Karpas-422 (cell line): Measurements from ENCODE around the gene TRIM71. TPM values are rescaled to one million over a fixed set of nuclear protein-coding genes. Genes with fewer than 3 reads are reported as not detected.

ENCODE experiments used
- DNase-seq: peaks from one replicate; pipeline ENCODE4 v3.0.0-alpha.2; 2015
- H2AFZ ChIP-seq: fragments of 200-600 bp; sonication (generic); 2 replicates; pipeline ENCODE4 v1.6.1; 2014; ENCODE audit warnings: antibody characterized with exemption, low read length, mixed read lengths
- H3K27ac ChIP-seq: fragments of 200-600 bp; sonication (generic); 2 replicates; pipeline ENCODE4 v1.5.1; 2014; ENCODE audit warnings: mild to moderate bottlenecking, low read length, moderate library complexity
- H3K27me3 ChIP-seq: fragments of 200-600 bp; sonication (generic); 2 replicates; pipeline ENCODE4 v1.6.1; 2014; ENCODE audit warnings: low read length, mixed read lengths
- H3K36me3 ChIP-seq: fragments of 200-600 bp; sonication (generic); 2 replicates; pipeline ENCODE4 v1.6.1; 2014; ENCODE audit warnings: low read length, mixed read lengths; ENCODE audit not compliant: insufficient read depth
- H3K4me1 ChIP-seq: fragments of 200-600 bp; sonication (generic); 2 replicates; pipeline ENCODE4 v1.6.1; 2014; ENCODE audit warnings: mild to moderate bottlenecking, low read length, mixed read lengths
- H3K4me2 ChIP-seq: fragments of 200-600 bp; sonication (generic); 2 replicates; pipeline ENCODE4 v1.6.1; 2014; ENCODE audit warnings: low read length, low read depth, mild to moderate bottlenecking; ENCODE audit not compliant: poor library complexity, severe bottlenecking
- H3K4me3 ChIP-seq: fragments of 200-600 bp; sonication (generic); 2 replicates; pipeline ENCODE4 v1.5.1; 2014; ENCODE audit warnings: mild to moderate bottlenecking, antibody characterized with exemption, low read length, mixed read lengths
- H3K79me2 ChIP-seq: fragments of 200-600 bp; sonication (generic); 2 replicates; pipeline ENCODE4 v1.6.1; 2014; ENCODE audit warnings: mild to moderate bottlenecking, low read length, mixed read lengths
- H3K9ac ChIP-seq: fragments of 200-600 bp; sonication (generic); 2 replicates; pipeline ENCODE4 v1.6.0; 2014; ENCODE audit warnings: low read length
- H3K9me2 ChIP-seq: fragments of 200-600 bp; sonication (generic), shearing (Covaris generic); replicated peaks from 2 replicates; pipeline ENCODE4 v1.6.0; 2014; ENCODE audit warnings: mild to moderate bottlenecking, low read length, moderate library complexity; ENCODE audit not compliant: insufficient read depth
- H3K9me3 ChIP-seq: fragments of 300-700, 200-600 bp; sonication (generic); 2 replicates; pipeline ENCODE4 v1.6.1; 2014; ENCODE audit warnings: low read length, mixed read lengths
- H4K20me1 ChIP-seq: fragments of 200-600 bp; sonication (generic); 2 replicates; pipeline ENCODE4 v1.6.1; 2014; ENCODE audit warnings: mild to moderate bottlenecking, antibody characterized with exemption, low read length, low read depth; ENCODE audit not compliant: insufficient read depth
- total RNA-seq: library from RNA; depleted of rRNA; stranded (reverse); fragments of >200 nt; shearing (Covaris generic); gene quantifications from 2 replicates; pipeline ENCODE4 v1.2.3, GENCODE V29; 2014; ENCODE audit warnings: low replicate concordance

Gene TRIM71
- total RNA-seq, 1 experiment from 2014 or later: not detected

- Histone ChIP-seq H3K9ac (no peak overlapping the region), H2AFZ (no peak overlapping the region), H3K9me2 (no peaks in the 10 kb centered on the region), H4K20me1 (no peaks in the 10 kb centered on the region), H3K9me3 (no peaks in the 10 kb centered on the region), H3K4me3 (no peak overlapping the region), H3K4me2 (no peak overlapping the region), H3K27me3 (no peaks in the 10 kb centered on the region), H3K4me1 (no peaks in the 10 kb centered on the region), H3K36me3 (no peaks in the 10 kb centered on the region), H3K27ac (no peak overlapping the region), H3K79me2 (no peaks in the 10 kb centered on the region)
- no peak for DNase-seq
Observed at GRCh38 chr3:32836601-32837000, 18.8 kb downstream of the TRIM71 start.

GRCh38 chr3:32837366-32837765 lies 19.6 kb downstream of the TRIM71 start:
- no peaks in the 10 kb centered on the region for H4K20me1 ChIP-seq

DNA sequence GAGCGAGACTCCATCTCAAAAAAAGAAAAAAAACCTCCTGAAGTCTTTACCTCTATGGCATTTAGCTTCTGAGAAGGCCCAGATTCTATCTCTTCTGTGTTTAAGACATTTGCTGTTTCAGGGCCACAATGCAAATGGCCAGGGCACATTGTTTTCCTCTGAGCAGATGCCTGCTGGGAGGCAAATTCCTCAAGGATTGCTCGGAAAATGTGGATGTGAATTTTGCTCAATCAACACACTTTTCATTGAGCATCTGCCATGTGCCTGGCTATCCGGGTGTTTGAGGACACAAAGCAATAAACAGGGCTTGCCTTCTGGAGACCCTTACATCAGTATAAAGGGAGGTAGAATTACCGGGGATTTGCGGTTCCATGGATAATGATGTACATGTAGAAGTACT lies 20.0 kb downstream of the TRIM71 start:
- no peaks in the 10 kb centered on the region for H4K20me1 ChIP-seq
- H3K9ac ChIP-seq: no peak overlapping the region

More at GRCh38 chr3:32837366-32837765, 19.6 kb downstream of the TRIM71 start:
- H3K79me2 ChIP-seq: no peaks in the 10 kb centered on the region
- H2AFZ ChIP-seq: no peak overlapping the region
- H3K9me3 ChIP-seq: no peaks in the 10 kb centered on the region
- no peaks in the 10 kb centered on the region for H3K27me3 ChIP-seq
- H3K4me3 ChIP-seq: no peak overlapping the region
- H3K4me2 ChIP-seq: no peak overlapping the region
- no peaks in the 10 kb centered on the region for H3K36me3 ChIP-seq
- H3K4me1 ChIP-seq: peaks cover under 1% of the 10 kb centered on the region; the same call in 1 of the 2 replicates
- no peak for DNase-seq
- no peaks in the 10 kb centered on the region for H3K9me2 ChIP-seq
- no peak overlapping the region for H3K27ac ChIP-seq
- H3K9ac ChIP-seq: no peak overlapping the region

DNA sequence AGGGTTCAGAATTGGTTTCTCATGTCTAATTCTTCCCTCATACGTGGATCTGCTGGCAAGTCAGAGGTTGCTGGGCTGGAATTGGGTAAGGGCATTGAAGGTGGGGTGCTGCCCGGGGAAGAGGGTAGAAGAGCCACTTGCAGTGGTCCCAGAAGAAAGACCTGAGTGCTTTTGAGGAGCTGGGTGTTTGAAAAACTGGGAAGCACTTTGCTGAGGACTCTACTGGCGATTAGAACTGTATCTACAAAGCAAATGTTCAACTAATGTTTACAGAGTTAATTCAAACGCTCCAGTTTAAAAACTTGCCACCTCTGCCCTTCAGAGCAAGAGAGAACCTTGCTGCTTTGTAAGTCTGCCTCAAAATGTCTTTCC lies 21.9 kb downstream of the TRIM71 start:
- Histone ChIP-seq H3K27me3 (no peaks in the 10 kb centered on the region), H3K79me2 (no peaks in the 10 kb centered on the region), H2AFZ (no peak overlapping the region), H3K4me2 (no peak overlapping the region), H3K9me2 (no peaks in the 10 kb centered on the region), H3K4me3 (no peak overlapping the region), H3K9me3 (no peaks in the 10 kb centered on the region), H3K4me1 (peaks cover 10% of the 10 kb centered on the region), H3K36me3 (no peaks in the 10 kb centered on the region), H3K27ac (no peak overlapping the region), H4K20me1 (no peaks in the 10 kb centered on the region), H3K9ac (no peak overlapping the region)
- no peak for DNase-seq

More for the DNA sequence above, 20.0 kb downstream of the TRIM71 start:
- Histone ChIP-seq H3K4me1 (peaks cover 5% of the 10 kb centered on the region), H3K79me2 (no peaks in the 10 kb centered on the region), H3K9me3 (no peaks in the 10 kb centered on the region), H3K4me2 (no peak overlapping the region), H3K4me3 (no peak overlapping the region), H3K36me3 (no peaks in the 10 kb centered on the region), H3K9me2 (no peaks in the 10 kb centered on the region), H2AFZ (no peak overlapping the region), H3K27ac (no peak overlapping the region), H3K27me3 (no peaks in the 10 kb centered on the region)
- DNase-seq: no peak

- H3K27ac ChIP-seq: no peak overlapping the region
- H2AFZ ChIP-seq: no peak overlapping the region
- DNase-seq: no peak
- H3K4me3 ChIP-seq: no peak overlapping the region
- no peaks in the 10 kb centered on the region for H3K27me3 ChIP-seq
- no peaks in the 10 kb centered on the region for H3K36me3 ChIP-seq
- H3K9me3 ChIP-seq: no peaks in the 10 kb centered on the region
- H4K20me1 ChIP-seq: no peaks in the 10 kb centered on the region
- no peak overlapping the region for H3K4me2 ChIP-seq
- H3K9ac ChIP-seq: no peak overlapping the region
- peaks cover 10% of the 10 kb centered on the region for H3K4me1 ChIP-seq
- no peaks in the 10 kb centered on the region for H3K79me2 ChIP-seq
- H3K9me2 ChIP-seq: no peaks in the 10 kb centered on the region
Observed at GRCh38 chr3:32840086-32840841, 22.5 kb downstream of the TRIM71 start.

- no peaks in the 10 kb centered on the region for H3K36me3 ChIP-seq
- H3K27me3 ChIP-seq: no peaks in the 10 kb centered on the region
- H3K79me2 ChIP-seq: no peaks in the 10 kb centered on the region
- no peaks in the 10 kb centered on the region for H4K20me1 ChIP-seq
- H3K4me2 ChIP-seq: no peak overlapping the region
- no peak overlapping the region for H3K4me3 ChIP-seq
- no peak overlapping the region for H3K27ac ChIP-seq
- H3K9me2 ChIP-seq: no peaks in the 10 kb centered on the region
- DNase-seq: no peak
- no peaks in the 10 kb centered on the region for H3K9me3 ChIP-seq
- H3K9ac ChIP-seq: no peak overlapping the region
- peaks cover 10% of the 10 kb centered on the region for H3K4me1 ChIP-seq
- H2AFZ ChIP-seq: no peak overlapping the region
Observed at GRCh38 chr3:32841341-32841740, 23.5 kb downstream of the TRIM71 start.

DNA sequence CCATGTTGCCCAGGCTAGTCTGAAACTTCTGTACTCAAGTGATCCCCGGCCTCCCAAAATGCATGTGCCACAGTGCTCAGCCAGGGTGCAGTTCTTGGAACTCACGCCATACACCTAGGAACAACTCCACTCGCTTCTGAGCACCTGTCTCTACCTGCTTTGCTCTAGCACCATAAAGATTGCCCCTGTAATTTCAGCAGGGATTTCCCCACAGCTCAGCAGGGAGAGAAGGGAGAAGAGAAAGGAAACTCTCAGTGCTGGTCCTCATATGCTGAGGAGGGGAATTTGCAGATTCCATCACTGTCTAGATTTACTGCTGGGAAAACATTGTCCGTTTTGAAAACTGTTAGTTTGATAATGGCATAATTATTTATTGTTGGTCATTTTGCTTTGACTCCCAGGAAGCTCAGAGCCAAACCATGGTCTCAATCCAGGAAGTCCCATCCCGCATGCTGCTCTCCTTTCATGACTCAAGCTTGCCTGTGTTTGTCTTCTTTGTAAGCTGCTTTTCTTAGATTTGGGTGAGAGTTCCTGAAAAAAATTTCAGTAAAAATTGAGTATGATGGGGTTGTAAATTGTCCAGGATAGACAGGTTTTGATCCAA lies 24.2 kb downstream of the TRIM71 start:
- Histone ChIP-seq H3K9ac (no peak overlapping the region), H4K20me1 (no peaks in the 10 kb centered on the region), H2AFZ (no peak overlapping the region), H3K4me3 (no peak overlapping the region), H3K9me3 (no peaks in the 10 kb centered on the region), H3K79me2 (no peaks in the 10 kb centered on the region), H3K4me2 (no peak overlapping the region), H3K36me3 (no peaks in the 10 kb centered on the region), H3K27ac (no peak overlapping the region), H3K9me2 (no peaks in the 10 kb centered on the region), H3K27me3 (no peaks in the 10 kb centered on the region), H3K4me1 (peaks cover 10% of the 10 kb centered on the region)
- DNase-seq: no peak

- H3K79me2 ChIP-seq: no peaks in the 10 kb centered on the region
- H4K20me1 ChIP-seq: no peaks in the 10 kb centered on the region
- peaks cover 10% of the 10 kb centered on the region for H3K4me1 ChIP-seq
- no peaks in the 10 kb centered on the region for H3K9me3 ChIP-seq
- no peaks in the 10 kb centered on the region for H3K36me3 ChIP-seq
- H3K27ac ChIP-seq: no peak overlapping the region
- H3K27me3 ChIP-seq: no peaks in the 10 kb centered on the region
- H3K9me2 ChIP-seq: no peaks in the 10 kb centered on the region
- H2AFZ ChIP-seq: no peak overlapping the region
- no peak for DNase-seq
- H3K4me2 ChIP-seq: no peak overlapping the region
- no peak overlapping the region for H3K9ac ChIP-seq
- no peak overlapping the region for H3K4me3 ChIP-seq
Observed at GRCh38 chr3:32842531-32842931, 24.7 kb downstream of the TRIM71 start.
